Cardiac fibroblast (primary cell): ENCODE data around the gene C6orf89.

Experiments used
- DNase-seq, 2 donors: peaks; one replicate each; pipeline versions ENCODE4 v3.0.0 to v3.0.0-alpha.2; 2010; ENCODE audit warnings: low read depth in 2 of 2
- H3K4me3 ChIP-seq, 2 donors: replicated peaks in 1 of 2; 1 replicate in 1 of 2; 2 replicates in 1 of 2; pipeline ENCODE4 v1.5.1; 2011; ENCODE audit warnings: low read depth in 2 of 2, low read length in 2 of 2, mild to moderate bottlenecking in 2 of 2, moderate library complexity in 1 of 2
- TF ChIP-seq, protein P1 (sequence below): IDR thresholded peaks from one replicate; pipeline ENCODE4 v1.5.1; 2011; ENCODE audit warnings: low read depth, mild to moderate bottlenecking, low read length, inconsistent platforms

The C6orf89 gene

DNA sequence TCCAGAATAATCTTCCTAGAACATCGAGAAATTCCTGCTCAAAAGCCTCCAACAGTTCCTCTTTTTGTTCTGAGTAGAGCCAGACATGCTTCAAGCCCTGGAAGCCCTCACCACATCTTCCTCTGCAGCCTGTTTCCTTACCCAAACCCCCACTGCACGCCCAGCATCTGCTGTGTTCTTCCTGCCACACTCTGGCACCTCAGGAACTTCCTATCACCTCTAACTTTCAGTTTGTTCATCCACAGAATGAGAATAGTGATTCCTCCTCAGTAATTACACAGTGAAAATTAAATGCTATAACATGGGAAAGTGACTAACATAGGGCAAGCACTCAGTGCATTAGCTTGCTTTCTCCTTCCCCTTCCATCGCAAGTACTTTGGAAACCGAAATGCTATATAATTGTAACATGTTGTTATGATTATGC, 26.3 kb downstream of the C6orf89 start:
- DNase-seq, result no peak
- no peak overlapping the region for H3K4me3 ChIP-seq
- TF ChIP-seq, protein P1, sequence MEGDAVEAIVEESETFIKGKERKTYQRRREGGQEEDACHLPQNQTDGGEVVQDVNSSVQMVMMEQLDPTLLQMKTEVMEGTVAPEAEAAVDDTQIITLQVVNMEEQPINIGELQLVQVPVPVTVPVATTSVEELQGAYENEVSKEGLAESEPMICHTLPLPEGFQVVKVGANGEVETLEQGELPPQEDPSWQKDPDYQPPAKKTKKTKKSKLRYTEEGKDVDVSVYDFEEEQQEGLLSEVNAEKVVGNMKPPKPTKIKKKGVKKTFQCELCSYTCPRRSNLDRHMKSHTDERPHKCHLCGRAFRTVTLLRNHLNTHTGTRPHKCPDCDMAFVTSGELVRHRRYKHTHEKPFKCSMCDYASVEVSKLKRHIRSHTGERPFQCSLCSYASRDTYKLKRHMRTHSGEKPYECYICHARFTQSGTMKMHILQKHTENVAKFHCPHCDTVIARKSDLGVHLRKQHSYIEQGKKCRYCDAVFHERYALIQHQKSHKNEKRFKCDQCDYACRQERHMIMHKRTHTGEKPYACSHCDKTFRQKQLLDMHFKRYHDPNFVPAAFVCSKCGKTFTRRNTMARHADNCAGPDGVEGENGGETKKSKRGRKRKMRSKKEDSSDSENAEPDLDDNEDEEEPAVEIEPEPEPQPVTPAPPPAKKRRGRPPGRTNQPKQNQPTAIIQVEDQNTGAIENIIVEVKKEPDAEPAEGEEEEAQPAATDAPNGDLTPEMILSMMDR, result no peak

DNA sequence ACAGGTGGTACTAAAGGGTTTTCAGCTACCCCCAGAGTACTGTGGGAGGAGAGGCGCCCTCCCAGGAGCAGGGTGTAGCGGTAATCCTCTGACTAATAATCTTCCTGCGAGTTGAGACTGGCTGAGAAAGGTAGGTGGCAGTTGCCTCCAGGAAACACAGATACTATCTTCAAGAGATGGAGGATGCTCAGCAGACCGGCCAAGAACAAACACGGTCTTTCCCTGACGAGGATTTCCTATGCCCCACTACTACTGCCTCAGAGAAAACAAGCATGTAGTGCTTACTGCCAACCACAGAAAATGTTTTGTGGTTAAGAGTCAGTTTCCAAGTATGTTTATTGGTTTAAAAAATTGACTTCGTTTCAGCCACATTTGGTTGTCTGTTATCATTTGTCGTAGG, 26.8 kb downstream of the C6orf89 start:
- TF ChIP-seq, protein P1, result no peak
- peak; percentile 70 to 73 for DNase-seq
- H3K4me3 ChIP-seq, result no peak overlapping the region

DNA sequence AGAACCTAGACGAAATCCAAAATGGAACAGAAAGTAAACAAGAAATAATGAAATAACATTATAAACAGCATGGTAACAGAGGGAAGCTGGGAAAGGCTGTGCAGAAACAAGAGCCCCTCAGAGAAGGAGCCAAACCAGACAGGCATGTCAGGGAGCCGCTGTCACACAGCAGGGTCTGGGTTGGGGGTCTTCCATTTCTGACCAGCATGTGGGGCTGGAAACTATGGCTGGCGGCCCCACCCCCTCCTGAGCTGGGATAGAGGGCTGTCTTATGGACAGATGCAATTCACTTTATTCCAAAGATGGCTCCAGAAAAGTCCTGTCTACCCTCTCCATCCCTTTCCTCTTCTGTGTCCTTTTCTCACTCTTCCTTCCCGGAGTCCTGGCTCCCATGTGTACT, 27.3 kb downstream of the C6orf89 start:
- no peak for DNase-seq
- no peak overlapping the region for H3K4me3 ChIP-seq
- TF ChIP-seq, protein P1, result no peak

DNA sequence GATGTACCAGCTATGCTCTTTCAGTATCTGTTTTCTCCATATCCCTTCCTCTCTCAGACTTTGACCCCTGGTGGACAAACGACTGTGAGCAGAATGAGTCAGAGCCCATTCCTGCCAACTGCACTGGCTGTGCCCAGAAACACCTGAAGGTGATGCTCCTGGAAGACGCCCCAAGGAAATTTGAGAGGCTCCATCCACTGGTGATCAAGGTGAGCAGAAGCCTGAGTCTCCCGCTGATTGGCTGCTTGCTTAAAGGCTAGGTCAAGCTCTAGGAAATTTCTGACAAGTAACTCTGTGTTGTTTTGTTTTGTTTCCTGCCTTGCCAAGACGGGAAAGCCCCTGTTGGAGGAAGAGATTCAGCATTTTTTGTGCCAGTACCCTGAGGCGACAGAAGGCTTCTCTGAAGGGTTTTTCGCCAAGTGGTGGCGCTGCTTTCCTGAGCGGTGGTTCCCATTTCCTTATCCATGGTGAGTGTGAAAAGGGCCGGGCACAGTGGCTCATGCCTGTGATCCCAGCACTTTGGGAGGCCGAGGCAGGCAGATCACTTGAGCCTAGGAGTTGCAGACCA, 28.6 kb downstream of the C6orf89 start:
- no peak overlapping the region for H3K4me3 ChIP-seq
- TF ChIP-seq, protein P1, result peak; percentile 41
- peak; percentile 42 to 46 for DNase-seq

DNA sequence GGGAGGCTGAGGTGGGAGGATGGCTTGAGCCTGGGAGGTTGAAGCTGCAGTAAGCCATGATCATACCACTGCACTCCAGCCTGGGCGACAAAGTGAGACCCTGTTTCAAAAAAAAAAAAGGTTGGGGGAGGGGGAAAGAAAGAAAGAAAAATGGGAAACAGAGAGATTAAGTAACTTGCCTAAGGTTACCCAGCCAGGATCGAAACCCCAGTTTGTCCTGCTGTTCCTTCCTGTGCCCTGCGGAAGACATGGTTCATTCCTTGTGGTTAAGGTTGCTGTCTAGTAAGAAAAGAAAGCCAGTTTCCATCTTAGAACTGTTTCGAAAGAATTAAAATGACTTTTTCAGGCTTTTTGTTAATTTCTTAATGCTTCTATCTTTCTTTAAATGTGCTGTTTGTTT, 29.8 kb downstream of the C6orf89 start:
- DNase-seq, result no peak
- TF ChIP-seq, protein P1, result no peak
- H3K4me3 ChIP-seq, result no peak overlapping the region

DNA sequence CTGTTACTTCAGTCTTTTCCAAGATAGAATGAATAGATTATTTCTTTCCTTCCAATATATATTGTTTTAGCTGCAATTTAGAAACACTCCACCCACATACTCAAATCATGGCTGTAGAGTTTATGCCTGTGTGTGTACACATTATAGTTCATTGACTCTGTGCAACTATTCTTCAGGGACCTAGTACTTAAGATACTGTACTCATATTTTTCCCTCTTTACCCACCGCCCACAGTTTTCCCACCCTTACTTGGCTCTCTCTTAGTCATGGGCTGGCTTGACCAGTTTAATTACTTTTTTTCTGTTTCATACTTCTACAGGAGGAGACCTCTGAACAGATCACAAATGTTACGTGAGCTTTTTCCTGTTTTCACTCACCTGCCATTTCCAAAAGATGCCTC, 30.4 kb downstream of the C6orf89 start:
- DNase-seq, result no peak
- TF ChIP-seq, protein P1, result no peak

More for the DNA sequence above, 30.4 kb downstream of the C6orf89 start:
- H3K4me3 ChIP-seq, result no peak overlapping the region
